Dermis blood vessel endothelial cell (primary cell): ENCODE data around the gene PRR29. TPM values are rescaled to one million over a fixed set of nuclear protein-coding genes. Genes with fewer than 3 reads are reported as not detected.
"Not testable (repeated sequence)": the region's sequence is repeated elsewhere in the genome, so short reads cannot be mapped to it uniquely, and the experiment has no call there.

ENCODE experiments used
- DNase-seq: peaks from one replicate; pipeline ENCODE4 v3.0.0; 2010
- total RNA-seq: library from RNA; depleted of rRNA; stranded (reverse); fragments of >200 nt; gene quantifications from 2 replicates; pipeline ENCODE4 v1.2.3, GENCODE V29; 2014

Gene PRR29
- total RNA-seq, 1 donor from 2014 or later, result 0.85 TPM

- peak; percentile 73 for DNase-seq
Measured at GRCh38 chr17:63974594-63975192, 23.5 kb upstream of the PRR29 start.

GRCh38 chr17:63975541-63976092 lies 22.5 kb upstream of the PRR29 start:
- no peak for DNase-seq

- DNase-seq, result no peak
Measured at GRCh38 chr17:63976702-63977101, 21.4 kb upstream of the PRR29 start.

GRCh38 chr17:63978272-63979200 lies 19.6 kb upstream of the PRR29 start:
- DNase-seq, result no peak

GRCh38 chr17:63982641-63983040 lies 15.5 kb upstream of the PRR29 start:
- not testable (repeated sequence) for DNase-seq

- DNase-seq, result no peak
Measured at GRCh38 chr17:63983320-63983719, 14.8 kb upstream of the PRR29 start.

- DNase-seq, result no peak
Measured at GRCh38 chr17:63984236-63984635, 13.9 kb upstream of the PRR29 start.

GRCh38 chr17:63984651-63985386 lies 13.3 kb upstream of the PRR29 start:
- peak; percentile 94 for DNase-seq

GRCh38 chr17:63985387-63986140 lies 12.6 kb upstream of the PRR29 start:
- no peak for DNase-seq

GRCh38 chr17:63986821-63987220 lies 11.3 kb upstream of the PRR29 start:
- peak; percentile 24 for DNase-seq

- no peak for DNase-seq
Measured at GRCh38 chr17:63987221-63988126, 10.7 kb upstream of the PRR29 start.

GRCh38 chr17:63988127-63988478 lies 10.0 kb upstream of the PRR29 start:
- no peak for DNase-seq

GRCh38 chr17:63988741-63989621 lies 9.2 kb upstream of the PRR29 start:
- no peak for DNase-seq

- no peak for DNase-seq
Measured at GRCh38 chr17:63989622-63990345, 8.4 kb upstream of the PRR29 start.

GRCh38 chr17:63991611-63992010 lies 6.5 kb upstream of the PRR29 start:
- no peak for DNase-seq

GRCh38 chr17:63993368-63993985 lies 4.7 kb upstream of the PRR29 start:
- DNase-seq, result no peak

- DNase-seq, result no peak
Measured at GRCh38 chr17:63995626-63996025, 2.5 kb upstream of the PRR29 start.

GRCh38 chr17:63996430-63997182 lies 1.5 kb upstream of the PRR29 start:
- DNase-seq, result no peak
